ENCODE measurements around the gene SFMBT1. TPM values are rescaled to one million over a fixed set of nuclear protein-coding genes. Genes with fewer than 3 reads are reported as not detected.
A peak's percentile ranks its signal among the peaks of the same experiment; 100 is the strongest.
"Not testable (repeated sequence)": the region's sequence is repeated elsewhere in the genome, so short reads cannot be mapped to it uniquely, and the experiment has no call there.

The SFMBT1 gene
- total RNA-seq, 5 donors from 2014 or later (not counting 1 experiment from before 2014, with no cell fraction given): 30.3 to 42.7 (median 37.7) TPM

DNA sequence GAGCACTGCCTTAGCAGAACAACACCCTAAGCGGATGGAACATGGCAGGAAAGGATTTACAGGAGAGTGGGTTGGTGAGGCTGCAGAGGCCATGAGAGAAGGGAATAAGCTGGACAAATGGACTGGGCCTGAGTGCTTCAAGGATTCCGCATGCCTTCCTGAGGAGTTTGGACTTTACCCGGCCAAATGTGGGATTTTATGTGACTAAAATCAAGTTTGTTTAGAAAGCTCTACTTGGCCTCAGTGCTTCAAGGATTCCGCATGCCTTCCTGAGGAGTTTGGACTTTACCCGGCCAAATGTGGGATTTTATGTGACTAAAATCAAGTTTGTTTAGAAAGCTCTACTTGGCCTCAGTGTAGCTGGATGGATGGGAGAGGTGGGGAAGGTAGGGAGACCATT is 10.9 kb downstream of the SFMBT1 start:
- POLR2A ChIA-PET; H3K9me3 Mint-ChIP-seq; H3K4me3 ChIP-seq (ENCODE audit: control insufficient read depth in 1 of 2, extremely low read depth in 1 of 2, low read length in 1 of 2); H3K36me3 Mint-ChIP-seq; H3K27me3 Mint-ChIP-seq; H3K9me3 ChIP-seq; ATAC-seq (replicated peaks in 1 of 4); H3K36me3 ChIP-seq (ENCODE audit: control insufficient read depth in 2 of 2, extremely low read depth in 1 of 2, insufficient read depth in 1 of 2, low read length in 1 of 2); DNase-seq; H3K27me3 ChIP-seq (replicated peaks in 1 of 2; ENCODE audit: control insufficient read depth in 2 of 2, extremely low read depth in 1 of 2, insufficient read depth in 2 of 2, low read length in 1 of 2); CTCF ChIA-PET: not testable (repeated sequence)
- Histone ChIP-seq H3K4me1 (ENCODE audit: control insufficient read depth in 1 of 2, extremely low read depth in 1 of 2, insufficient read depth in 2 of 2, low read length in 2 of 2) (peaks cover 12 to 32% of the 10 kb centered on the region in 2 experiments), H3K27ac (ENCODE audit: low read length) (peak overlapping the region; percentile 31)
- peak overlapping the region; percentile 88 to 90 for H3K27ac Mint-ChIP-seq
- WGBS (ENCODE audit: insufficient coverage): 100% methylated on average over 3 of the region's 5 CpGs
- peak overlapping the region in 1 of 3 donors; percentile 16 for H3K4me3 Mint-ChIP-seq
- peaks cover 53 to 78% (median 70%) of the 10 kb centered on the region in 3 donors for H3K4me1 Mint-ChIP-seq

DNA sequence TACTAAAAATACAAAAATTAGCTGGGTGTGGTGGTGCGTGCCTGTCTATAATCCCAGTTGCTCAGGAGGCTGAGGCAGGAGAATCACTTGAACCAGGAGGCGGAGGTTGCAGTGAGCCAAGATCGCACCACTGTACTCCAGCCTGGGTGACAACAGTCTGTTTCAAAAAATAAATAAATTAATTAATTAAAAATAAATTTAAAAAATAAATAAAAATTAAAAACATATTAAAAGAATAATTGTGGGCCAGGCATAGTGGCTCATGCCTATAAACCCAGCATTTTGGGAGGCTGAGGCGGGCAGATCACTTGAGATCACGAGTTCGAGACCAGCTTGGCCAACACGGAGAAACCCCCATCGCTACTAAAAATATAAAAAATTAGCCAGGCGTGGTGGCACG is 11.5 kb downstream of the SFMBT1 start:
- H3K27ac Mint-ChIP-seq; DNase-seq; H3K36me3 ChIP-seq (ENCODE audit: control insufficient read depth in 2 of 2, extremely low read depth in 1 of 2, insufficient read depth in 1 of 2, low read length in 1 of 2); H3K4me3 ChIP-seq (ENCODE audit: control insufficient read depth in 1 of 2, extremely low read depth in 1 of 2, low read length in 1 of 2); H3K4me3 Mint-ChIP-seq; H3K36me3 Mint-ChIP-seq; ATAC-seq (replicated peaks in 1 of 4); H3K9me3 ChIP-seq; POLR2A ChIA-PET; H3K9me3 Mint-ChIP-seq; H3K27me3 ChIP-seq (replicated peaks in 1 of 2; ENCODE audit: control insufficient read depth in 2 of 2, extremely low read depth in 1 of 2, insufficient read depth in 2 of 2, low read length in 1 of 2); CTCF ChIA-PET; H3K27me3 Mint-ChIP-seq; H3K27ac ChIP-seq (ENCODE audit: low read length): not testable (repeated sequence)
- 100% methylated on average over 2 of the region's 10 CpGs for WGBS (ENCODE audit: insufficient coverage)
- peaks cover 53 to 77% (median 68%) of the 10 kb centered on the region in 3 donors for H3K4me1 Mint-ChIP-seq
- peaks cover 12 to 35% of the 10 kb centered on the region in 2 experiments for H3K4me1 ChIP-seq (ENCODE audit: control insufficient read depth in 1 of 2, extremely low read depth in 1 of 2, insufficient read depth in 2 of 2, low read length in 2 of 2)

DNA sequence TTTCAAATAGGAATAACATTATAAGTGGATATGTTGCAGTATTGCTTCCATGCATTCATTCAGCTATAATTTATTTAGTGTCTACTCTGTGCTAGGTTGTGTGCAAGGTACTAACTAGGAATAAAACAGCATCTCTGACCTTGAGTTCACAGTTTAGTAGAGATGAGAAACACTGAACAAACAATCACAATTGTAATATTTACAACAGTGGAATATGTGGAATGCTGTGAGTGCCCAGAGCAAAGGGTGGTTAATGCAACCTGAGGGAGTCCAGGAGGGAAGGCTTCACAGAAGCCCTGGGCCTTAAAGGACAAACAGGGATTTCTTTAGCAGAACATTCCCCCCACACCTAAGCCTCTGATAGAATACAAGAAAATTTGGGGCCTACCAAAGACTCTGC is 13.3 kb downstream of the SFMBT1 start:
- peaks cover 3% of the 10 kb centered on the region for H3K36me3 Mint-ChIP-seq
- H3K27ac Mint-ChIP-seq: peak overlapping the region; percentile 27 to 69
- ChIA-PET CTCF (interaction anchor here in 1 of 2 donors (0.6 to 1.0 kb wide), 2 partner anchors 43 to 99 kb away, joined by 3 read pairs; no protein-coding TSS in a partner anchor), POLR2A (interaction anchor here in 1 of 2 donors (0.6 kb wide), 1 partner anchor 195 kb away, joined by 13 read pairs; no protein-coding TSS in a partner anchor)
- no peak for DNase-seq
- H3K27me3 ChIP-seq (replicated peaks in 1 of 2; ENCODE audit: control insufficient read depth in 2 of 2, extremely low read depth in 1 of 2, insufficient read depth in 2 of 2, low read length in 1 of 2): no peaks in the 10 kb centered on the region
- no peak overlapping the region for H3K4me3 Mint-ChIP-seq
- peaks cover 12 to 35% of the 10 kb centered on the region in 2 experiments for H3K4me1 ChIP-seq (ENCODE audit: control insufficient read depth in 1 of 2, extremely low read depth in 1 of 2, insufficient read depth in 2 of 2, low read length in 2 of 2)
- no peak overlapping the region for H3K4me3 ChIP-seq (ENCODE audit: control insufficient read depth in 1 of 2, extremely low read depth in 1 of 2, low read length in 1 of 2)
- H3K36me3 ChIP-seq (ENCODE audit: control insufficient read depth in 2 of 2, extremely low read depth in 1 of 2, insufficient read depth in 1 of 2, low read length in 1 of 2): no peaks in the 10 kb centered on the region
- no peaks in the 10 kb centered on the region for H3K9me3 Mint-ChIP-seq
- ATAC-seq (replicated peaks in 1 of 4): no peak
- H3K27me3 Mint-ChIP-seq: no peaks in the 10 kb centered on the region
- no peaks in the 10 kb centered on the region for H3K9me3 ChIP-seq
- H3K4me1 Mint-ChIP-seq: peaks cover 46 to 78% (median 64%) of the 10 kb centered on the region in 3 donors
- no peak overlapping the region for H3K27ac ChIP-seq (ENCODE audit: low read length)

DNA sequence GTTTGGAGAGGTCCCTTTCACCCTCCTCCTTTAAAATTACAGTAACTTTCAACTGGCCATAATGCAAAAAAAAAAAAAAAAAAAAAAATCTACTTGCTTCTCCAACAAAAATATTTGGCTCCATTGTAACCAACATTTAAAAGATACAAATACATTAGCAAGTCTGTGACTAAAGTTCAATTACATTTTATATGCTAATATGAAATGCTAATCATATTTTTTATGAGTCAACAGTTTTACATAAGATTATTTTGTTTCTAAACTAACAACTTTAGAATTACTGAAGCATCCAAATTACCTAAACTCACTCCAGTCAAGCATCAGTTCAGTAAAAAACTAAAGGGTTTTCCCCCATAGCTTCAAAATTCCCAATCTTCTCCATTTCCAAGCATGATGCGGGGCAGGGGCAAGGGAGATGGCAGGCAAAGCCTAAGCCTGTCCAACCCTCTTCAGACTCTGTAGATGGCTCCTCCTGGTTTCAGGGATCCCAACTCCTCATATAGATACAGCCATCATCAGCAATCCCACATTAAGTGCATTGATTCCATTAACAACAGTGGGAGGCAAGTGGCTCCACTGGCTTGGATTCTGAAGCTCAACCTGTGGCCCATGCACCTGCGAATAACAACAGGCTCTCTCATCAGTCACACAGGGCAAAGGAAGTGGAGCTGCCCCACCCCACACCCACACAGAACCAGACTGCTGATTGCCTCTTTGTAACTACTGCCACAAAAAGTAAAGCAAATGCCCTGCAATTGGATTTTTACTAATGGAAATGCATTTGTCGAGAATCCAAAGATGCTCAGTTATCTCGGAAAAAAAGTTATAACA is 15.0 kb downstream of the SFMBT1 start:
- CTCF ChIA-PET: interaction anchor here (0.6 to 0.9 kb wide), 2 partner anchors 11 to 93 kb away, joined by 4 read pairs; no protein-coding TSS in a partner anchor
- H3K36me3 Mint-ChIP-seq: peaks cover 3% of the 10 kb centered on the region
- peak overlapping the region; percentile 29 to 61 (median 43) for H3K4me3 Mint-ChIP-seq
- peak; percentile 86 to 99 (median 96) for ATAC-seq (replicated peaks in 1 of 4)
- no peaks in the 10 kb centered on the region for H3K27me3 ChIP-seq (replicated peaks in 1 of 2; ENCODE audit: control insufficient read depth in 2 of 2, extremely low read depth in 1 of 2, insufficient read depth in 2 of 2, low read length in 1 of 2)
- DNase-seq: peak in 34 of 35 experiments; percentile 20 to 69 (median 40)
- no peaks in the 10 kb centered on the region for H3K9me3 Mint-ChIP-seq
- no peaks in the 10 kb centered on the region for H3K9me3 ChIP-seq
- no peaks in the 10 kb centered on the region for H3K36me3 ChIP-seq (ENCODE audit: control insufficient read depth in 2 of 2, extremely low read depth in 1 of 2, insufficient read depth in 1 of 2, low read length in 1 of 2)
- H3K27me3 Mint-ChIP-seq: no peaks in the 10 kb centered on the region
- H3K4me1 ChIP-seq (ENCODE audit: control insufficient read depth in 1 of 2, extremely low read depth in 1 of 2, insufficient read depth in 2 of 2, low read length in 2 of 2): peaks cover 12 to 25% of the 10 kb centered on the region in 2 experiments
- peak overlapping the region; percentile 22 for H3K27ac ChIP-seq (ENCODE audit: low read length)
- POLR2A ChIA-PET: interaction anchor here (0.5 to 0.7 kb wide), 3 partner anchors 9 to 45 kb away, joined by 3 to 8 read pairs (median 3); partner anchors contain the start of gene SFMBT1 (in 1 of the 2)
- peak overlapping the region in 1 of 2 donors; percentile 23 for H3K4me3 ChIP-seq (ENCODE audit: control insufficient read depth in 1 of 2, extremely low read depth in 1 of 2, low read length in 1 of 2)
- WGBS (ENCODE audit: insufficient coverage): 92% methylated on average over 1 of the region's 4 CpGs
- H3K4me1 Mint-ChIP-seq: peaks cover 32 to 70% (median 59%) of the 10 kb centered on the region in 3 donors
- peak overlapping the region; percentile 91 to 96 for H3K27ac Mint-ChIP-seq

DNA sequence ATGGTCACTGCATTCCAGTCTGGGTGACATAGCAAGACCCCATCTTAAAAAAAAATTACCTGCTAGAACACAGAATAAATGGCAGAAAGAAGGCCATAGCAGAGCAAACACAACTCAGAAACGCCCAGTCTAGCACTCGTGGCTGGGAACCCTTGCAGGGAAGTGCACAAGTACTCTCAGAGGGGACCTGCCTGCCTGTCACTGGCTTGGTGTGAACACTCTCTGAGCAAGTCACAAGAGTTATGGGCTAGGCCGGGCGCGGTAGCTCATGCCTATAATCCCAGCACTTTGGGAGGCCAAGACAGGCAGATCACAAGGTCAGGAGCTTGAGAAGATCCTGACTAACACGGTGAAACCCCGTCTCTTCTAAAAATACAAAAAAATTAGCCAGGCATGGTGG is 17.2 kb downstream of the SFMBT1 start:
- H3K27ac Mint-ChIP-seq: no peak overlapping the region
- no peaks in the 10 kb centered on the region for H3K27me3 ChIP-seq (replicated peaks in 1 of 2; ENCODE audit: control insufficient read depth in 2 of 2, extremely low read depth in 1 of 2, insufficient read depth in 2 of 2, low read length in 1 of 2)
- H3K27me3 Mint-ChIP-seq: no peaks in the 10 kb centered on the region
- H3K9me3 ChIP-seq: no peaks in the 10 kb centered on the region
- no peak overlapping the region for H3K4me3 ChIP-seq (ENCODE audit: control insufficient read depth in 1 of 2, extremely low read depth in 1 of 2, low read length in 1 of 2)
- peaks cover 10% of the 10 kb centered on the region for H3K36me3 Mint-ChIP-seq
- ChIA-PET CTCF (no interaction called here), POLR2A (no interaction called here)
- DNase-seq (no peak), ATAC-seq (replicated peaks in 1 of 4) (no peak)
- H3K36me3 ChIP-seq (ENCODE audit: control insufficient read depth in 2 of 2, extremely low read depth in 1 of 2, insufficient read depth in 1 of 2, low read length in 1 of 2): no peaks in the 10 kb centered on the region
- no peak overlapping the region for H3K4me3 Mint-ChIP-seq
- H3K4me1 Mint-ChIP-seq: peaks cover 32 to 69% (median 57%) of the 10 kb centered on the region in 3 donors
- H3K27ac ChIP-seq (ENCODE audit: low read length): no peak overlapping the region
- H3K9me3 Mint-ChIP-seq: no peaks in the 10 kb centered on the region
- peaks cover 12 to 13% of the 10 kb centered on the region in 2 experiments for H3K4me1 ChIP-seq (ENCODE audit: control insufficient read depth in 1 of 2, extremely low read depth in 1 of 2, insufficient read depth in 2 of 2, low read length in 2 of 2)
- 94% methylated on average over 5 of the region's 7 CpGs for WGBS (ENCODE audit: insufficient coverage)

DNA sequence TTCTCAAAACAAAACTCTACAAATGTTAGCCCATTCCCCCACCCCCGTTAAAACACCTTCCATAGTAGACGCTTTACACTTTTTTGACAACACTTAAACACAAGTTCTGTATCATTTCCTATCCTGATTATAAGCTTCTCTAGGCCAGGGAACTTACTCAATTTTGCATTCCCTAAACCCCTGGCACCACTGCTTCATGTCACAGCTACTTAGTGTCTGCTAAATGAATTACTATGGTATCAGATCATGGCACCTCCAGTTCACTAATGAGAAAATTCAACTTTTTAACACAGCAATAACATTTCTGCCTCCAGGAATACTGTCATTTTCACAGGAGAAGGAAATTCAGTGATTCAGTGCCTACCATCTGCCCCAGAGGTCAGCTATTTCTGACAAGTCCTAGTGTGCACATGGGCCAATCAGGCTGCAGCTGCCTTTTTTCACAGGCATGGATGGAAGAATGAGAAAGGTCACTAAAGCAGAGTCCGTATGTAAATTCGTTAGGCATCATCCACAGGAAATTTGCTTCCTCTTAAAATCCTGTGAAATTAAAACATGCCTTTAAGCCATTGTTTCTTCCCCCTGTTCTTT is 18.5 kb downstream of the SFMBT1 start:
- POLR2A ChIA-PET: no interaction called here

More for the DNA sequence above, 18.5 kb downstream of the SFMBT1 start:
- Histone ChIP-seq H3K4me3 (ENCODE audit: control insufficient read depth in 1 of 2, extremely low read depth in 1 of 2, low read length in 1 of 2) (no peak overlapping the region), H3K4me1 (ENCODE audit: control insufficient read depth in 1 of 2, extremely low read depth in 1 of 2, insufficient read depth in 2 of 2, low read length in 2 of 2) (peaks cover 15 to 17% of the 10 kb centered on the region in 2 experiments), H3K9me3 (no peaks in the 10 kb centered on the region), H3K27ac (ENCODE audit: low read length) (no peak overlapping the region), H3K27me3 (replicated peaks in 1 of 2; ENCODE audit: control insufficient read depth in 2 of 2, extremely low read depth in 1 of 2, insufficient read depth in 2 of 2, low read length in 1 of 2) (no peaks in the 10 kb centered on the region), H3K36me3 (ENCODE audit: control insufficient read depth in 2 of 2, extremely low read depth in 1 of 2, insufficient read depth in 1 of 2, low read length in 1 of 2) (no peaks in the 10 kb centered on the region)
- Mint-ChIP-seq H3K4me1 (peaks cover 45 to 74% (median 65%) of the 10 kb centered on the region in 3 donors), H3K9me3 (no peaks in the 10 kb centered on the region), H3K27ac (peak overlapping the region in 1 of 2 donors; percentile 12), H3K36me3 (peaks cover 10% of the 10 kb centered on the region), H3K4me3 (no peak overlapping the region), H3K27me3 (no peaks in the 10 kb centered on the region)
- DNase-seq (no peak), ATAC-seq (replicated peaks in 1 of 4) (no peak)
- CTCF ChIA-PET: interaction anchor here in 1 of 2 donors (0.7 kb wide), 1 partner anchor 75 kb away, joined by 3 read pairs; no protein-coding TSS in a partner anchor
- whole genome bisulfite sequencing (ENCODE audit: insufficient coverage): 96% methylated on average over 2 of the region's 4 CpGs

All from T-cell (primary cell).